PC-9 (cell line): Measurements from ENCODE around the gene COMT.

Experiments used
- CTCF ChIP-seq: fragments of 200-600 bp; sonication (generic); conservative IDR thresholded peaks from 2 replicates; pipeline ENCODE4 v1.6.1; 2017; ENCODE audit warnings: mixed run types, antibody characterized with exemption, mild to moderate bottlenecking, moderate library complexity
- EZH2 ChIP-seq: fragments of 200-600 bp; sonication (generic); IDR thresholded peaks from 2 replicates; pipeline ENCODE4 v1.8.0; 2017; ENCODE audit warnings: antibody characterized with exemption, low read depth

GRCh38 chr22:19995611-19996339 lies 54.2 kb downstream of the COMT start:
- TF ChIP-seq EZH2 (no peak), CTCF (no peak)
